Naive B cell (primary cell): Measurements from ENCODE around the gene LGR6. TPM values are rescaled to one million over a fixed set of nuclear protein-coding genes. Genes with fewer than 3 reads are reported as not detected.

Source experiments
- ATAC-seq, 2 donors: fragments of 150-1000 bp; cut with Tn5 transposase; 2 replicates each; pipeline ENCODE4 v1.10.0; 2021; ENCODE audit warnings: low read depth in 2 of 2, mild to moderate bottlenecking in 2 of 2, moderate library complexity in 2 of 2
- DNase-seq: peaks from one replicate; pipeline ENCODE4 v3.0.0; 2022
- H3K27ac Mint-ChIP-seq, 6 donors: one replicate each; pipeline ENCODE4 v1.8.0; 2020 to 2022; ENCODE audit warnings: mild to moderate bottlenecking in 6 of 6, mixed read lengths in 6 of 6, moderate library complexity in 5 of 6, inconsistent platforms in 2 of 6
- H3K27me3 Mint-ChIP-seq, 3 donors: one replicate each; pipeline ENCODE4 v1.8.0; 2021 to 2022; ENCODE audit warnings: mixed read lengths in 3 of 3, mild to moderate bottlenecking in 1 of 3
- H3K36me3 Mint-ChIP-seq, 2 donors: one replicate each; pipeline ENCODE4 v1.8.0; 2020 to 2022; ENCODE audit warnings: mixed read lengths in 2 of 2, inconsistent platforms in 1 of 2, mild to moderate bottlenecking in 1 of 2
- H3K4me1 Mint-ChIP-seq, 3 donors: one replicate each; pipeline ENCODE4 v1.8.0; 2020 to 2022; ENCODE audit warnings: mixed read lengths in 3 of 3, inconsistent platforms in 1 of 3, mild to moderate bottlenecking in 1 of 3, moderate library complexity in 1 of 3
- H3K4me3 Mint-ChIP-seq, 8 donors: one replicate each; pipeline ENCODE4 v1.8.0; 2020 to 2022; ENCODE audit warnings: mild to moderate bottlenecking in 8 of 8, mixed read lengths in 8 of 8, moderate library complexity in 8 of 8, inconsistent platforms in 2 of 8
- H3K9me3 Mint-ChIP-seq, 7 donors: one replicate each; pipeline ENCODE4 v1.8.0; 2020 to 2022; ENCODE audit warnings: mixed read lengths in 7 of 7, mild to moderate bottlenecking in 5 of 7, inconsistent platforms in 2 of 7, moderate library complexity in 1 of 7
- polyA plus RNA-seq, 6 donors: library from polyadenylated mRNA; unstranded; fragments of 300-500 nt; fragmentation: Illumina TruSeq; gene quantifications; one replicate each; pipeline ENCODE4 v1.2.3, GENCODE V29; 2021; ENCODE audit warnings: low read depth in 6 of 6

The LGR6 gene
- polyA plus RNA-seq, 6 donors from 2014 or later: 0.22 TPM; not detected in 5

GRCh38 chr1:202214089-202214843 lies 20.7 kb downstream of the LGR6 start:
- Mint-ChIP-seq H3K36me3 (no peaks in the 10 kb centered on the region), H3K27ac (peak overlapping the region in 1 of 6 donors; percentile 90), H3K4me3 (peak overlapping the region in 3 of 8 donors; percentile 12 to 45 (median 32)), H3K9me3 (no peaks in the 10 kb centered on the region), H3K4me1 (peaks cover 0 to 6% (median 5%) of the 10 kb centered on the region in 3 donors), H3K27me3 (peaks cover 66 to 87% (median 85%) of the 10 kb centered on the region in 3 donors)
- no peak for DNase-seq
- ATAC-seq: no peak

GRCh38 chr1:202215472-202216130 lies 22.0 kb downstream of the LGR6 start:
- ATAC-seq (no peak), DNase-seq (no peak)
- Mint-ChIP-seq H3K27ac (peak overlapping the region in 1 of 6 donors; percentile 1), H3K4me3 (no peak overlapping the region), H3K36me3 (no peaks in the 10 kb centered on the region), H3K9me3 (no peaks in the 10 kb centered on the region), H3K27me3 (peaks cover 68 to 83% (median 80%) of the 10 kb centered on the region in 3 donors), H3K4me1 (peaks cover 0 to 6% (median 5%) of the 10 kb centered on the region in 3 donors)

DNA sequence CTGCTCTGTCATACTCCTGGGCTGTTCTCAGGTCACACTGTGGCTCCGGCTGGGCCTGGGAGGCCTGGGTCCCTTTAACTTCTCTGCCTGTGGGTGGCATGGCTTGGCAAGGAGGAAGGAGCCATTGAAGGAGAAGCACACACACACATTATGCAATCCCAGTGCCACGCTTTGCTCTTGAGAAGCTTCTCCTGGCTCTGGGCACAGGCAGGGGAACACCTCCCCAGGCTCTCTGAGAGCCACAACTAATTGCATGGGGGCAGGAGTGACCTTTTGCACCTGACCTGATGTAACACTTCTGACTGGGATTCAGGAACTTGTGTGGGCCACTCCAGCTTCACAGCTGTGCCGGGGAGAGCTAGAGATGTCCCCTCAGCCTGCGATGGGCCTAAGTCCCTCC lies 23.1 kb downstream of the LGR6 start:
- Mint-ChIP-seq H3K27me3 (peaks cover 64 to 82% (median 82%) of the 10 kb centered on the region in 3 donors), H3K4me3 (no peak overlapping the region), H3K4me1 (peaks cover 0 to 10% (median 5%) of the 10 kb centered on the region in 3 donors), H3K27ac (no peak overlapping the region), H3K9me3 (no peaks in the 10 kb centered on the region), H3K36me3 (no peaks in the 10 kb centered on the region)
- DNase-seq (no peak), ATAC-seq (no peak)

GRCh38 chr1:202217516-202217915 lies 23.9 kb downstream of the LGR6 start:
- H3K9me3 Mint-ChIP-seq: no peaks in the 10 kb centered on the region
- peak overlapping the region in 1 of 8 donors; percentile 56 for H3K4me3 Mint-ChIP-seq
- peaks cover 58 to 78% (median 74%) of the 10 kb centered on the region in 3 donors for H3K27me3 Mint-ChIP-seq
- no peak for DNase-seq
- no peak overlapping the region for H3K27ac Mint-ChIP-seq
- H3K36me3 Mint-ChIP-seq: no peaks in the 10 kb centered on the region
- H3K4me1 Mint-ChIP-seq: peaks cover 0 to 10% (median 5%) of the 10 kb centered on the region in 3 donors
- no peak for ATAC-seq

- H3K36me3 Mint-ChIP-seq: no peaks in the 10 kb centered on the region
- no peak for DNase-seq
- peaks cover 0 to 10% (median 5%) of the 10 kb centered on the region in 3 donors for H3K4me1 Mint-ChIP-seq
- H3K27me3 Mint-ChIP-seq: peaks cover 54 to 74% (median 69%) of the 10 kb centered on the region in 3 donors
- no peak for ATAC-seq
- no peak overlapping the region for H3K4me3 Mint-ChIP-seq
- no peaks in the 10 kb centered on the region for H3K9me3 Mint-ChIP-seq
- H3K27ac Mint-ChIP-seq: no peak overlapping the region
These were observed 24.4 kb downstream of the LGR6 start for GRCh38 chr1:202217951-202218350.

GRCh38 chr1:202220733-202221132 lies 27.1 kb downstream of the LGR6 start:
- Mint-ChIP-seq H3K9me3 (no peaks in the 10 kb centered on the region), H3K4me1 (peaks cover 0 to 4% (median 0%) of the 10 kb centered on the region in 3 donors), H3K27ac (no peak overlapping the region), H3K27me3 (peaks cover 37 to 52% (median 52%) of the 10 kb centered on the region in 3 donors), H3K4me3 (no peak overlapping the region), H3K36me3 (no peaks in the 10 kb centered on the region)
- DNase-seq (no peak), ATAC-seq (no peak)

DNA sequence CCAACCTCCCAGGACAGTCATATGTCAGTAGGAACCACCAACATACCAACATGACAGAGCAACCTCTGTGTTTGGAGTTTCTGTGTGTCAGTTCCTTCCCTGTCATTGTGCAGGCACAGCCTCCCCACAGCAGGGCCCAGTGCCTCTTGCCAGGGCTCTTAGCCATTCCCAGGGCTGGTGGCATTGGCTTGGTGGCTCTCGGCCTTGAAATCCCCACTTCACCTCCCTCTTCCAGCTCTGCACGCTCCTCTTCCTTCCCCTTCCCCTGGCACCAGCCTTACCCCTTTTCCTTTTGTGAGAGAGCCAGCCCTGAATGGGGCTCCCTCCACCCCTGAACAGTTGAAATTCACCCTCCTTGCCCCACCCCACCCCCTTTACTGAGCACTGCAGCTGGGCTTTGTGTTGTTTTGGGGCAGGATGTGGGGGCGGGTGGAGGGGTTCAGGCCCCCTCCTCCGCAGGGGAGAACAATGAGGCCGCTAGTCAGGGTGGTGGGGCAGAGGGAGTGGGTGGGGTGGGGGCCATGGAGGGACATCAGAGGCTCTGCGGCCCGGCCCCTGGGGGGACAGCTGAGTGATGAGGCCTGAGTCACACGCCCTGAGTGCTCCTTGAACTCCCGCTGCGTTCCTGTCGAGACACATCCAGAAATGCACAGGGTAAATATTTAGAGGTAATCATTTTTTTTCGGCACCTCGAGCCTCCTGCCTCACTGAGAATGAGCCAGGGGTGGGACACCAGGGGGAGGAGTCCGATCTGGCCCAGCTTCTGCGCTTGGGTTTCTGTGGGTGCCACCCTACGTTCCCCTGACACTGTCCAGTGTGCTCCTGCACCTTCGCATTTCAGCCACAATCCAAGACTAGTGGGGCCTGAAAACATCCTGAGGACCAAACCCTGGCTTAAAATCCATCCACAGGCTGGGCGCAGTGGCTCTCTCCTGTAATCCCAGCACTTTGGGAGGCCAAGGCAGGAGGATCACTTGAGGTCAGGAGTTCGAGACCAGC lies 28.6 kb downstream of the LGR6 start:
- ATAC-seq: no peak
- Mint-ChIP-seq H3K9me3 (no peaks in the 10 kb centered on the region), H3K4me3 (no peak overlapping the region), H3K27me3 (peaks cover 26 to 49% (median 46%) of the 10 kb centered on the region in 3 donors), H3K27ac (no peak overlapping the region), H3K36me3 (no peaks in the 10 kb centered on the region), H3K4me1 (peaks cover 0 to 4% (median 0%) of the 10 kb centered on the region in 3 donors)
- no peak for DNase-seq

GRCh38 chr1:202223121-202223860 lies 29.7 kb downstream of the LGR6 start:
- no peak for ATAC-seq
- Mint-ChIP-seq H3K27ac (no peak overlapping the region), H3K4me1 (peaks cover 7 to 12% (median 10%) of the 10 kb centered on the region in 3 donors), H3K36me3 (no peaks in the 10 kb centered on the region), H3K4me3 (peak overlapping the region in 1 of 8 donors; percentile 42), H3K27me3 (peaks cover 15 to 40% (median 38%) of the 10 kb centered on the region in 3 donors), H3K9me3 (no peaks in the 10 kb centered on the region)
- no peak for DNase-seq

DNA sequence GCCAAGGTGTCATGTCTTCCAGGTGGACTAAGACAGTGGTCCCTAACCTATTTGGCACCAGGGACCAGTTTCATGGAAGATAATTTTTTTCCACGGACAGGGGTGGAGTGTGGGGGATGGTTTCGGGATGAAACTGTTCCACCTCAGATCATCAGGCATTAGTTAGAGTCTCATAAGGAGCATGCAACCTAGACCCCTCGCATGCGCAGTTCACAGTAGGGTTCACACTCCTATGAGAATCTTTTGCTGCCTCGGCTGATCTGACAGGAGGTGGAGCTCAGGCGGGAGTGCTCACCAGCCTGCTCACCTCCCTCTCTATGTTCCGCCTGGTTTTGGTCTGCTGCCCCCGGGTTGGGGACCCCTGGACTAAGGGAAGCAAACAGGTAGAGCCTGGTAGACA lies 30.9 kb downstream of the LGR6 start:
- Mint-ChIP-seq H3K27ac (peak overlapping the region in 1 of 6 donors; percentile 70), H3K36me3 (no peaks in the 10 kb centered on the region), H3K4me1 (peaks cover 10 to 15% (median 13%) of the 10 kb centered on the region in 3 donors), H3K27me3 (peaks cover 4 to 28% (median 28%) of the 10 kb centered on the region in 3 donors), H3K4me3 (no peak overlapping the region), H3K9me3 (no peaks in the 10 kb centered on the region)
- ATAC-seq (no peak), DNase-seq (no peak)

GRCh38 chr1:202225131-202225530 lies 31.5 kb downstream of the LGR6 start:
- DNase-seq (no peak), ATAC-seq (no peak)
- Mint-ChIP-seq H3K4me1 (peaks cover 10 to 15% (median 13%) of the 10 kb centered on the region in 3 donors), H3K4me3 (no peak overlapping the region), H3K27me3 (peaks cover 3 to 28% (median 28%) of the 10 kb centered on the region in 3 donors), H3K36me3 (no peaks in the 10 kb centered on the region), H3K9me3 (no peaks in the 10 kb centered on the region), H3K27ac (no peak overlapping the region)

- no peaks in the 10 kb centered on the region for H3K36me3 Mint-ChIP-seq
- H3K9me3 Mint-ChIP-seq: no peaks in the 10 kb centered on the region
- peaks cover 10 to 13% (median 11%) of the 10 kb centered on the region in 3 donors for H3K4me1 Mint-ChIP-seq
- H3K4me3 Mint-ChIP-seq: no peak overlapping the region
- no peak for DNase-seq
- ATAC-seq: no peak
- no peak overlapping the region for H3K27ac Mint-ChIP-seq
- peaks cover 0 to 16% (median 16%) of the 10 kb centered on the region in 3 donors for H3K27me3 Mint-ChIP-seq
These were observed 33.6 kb downstream of the LGR6 start for GRCh38 chr1:202227053-202227672.

DNA sequence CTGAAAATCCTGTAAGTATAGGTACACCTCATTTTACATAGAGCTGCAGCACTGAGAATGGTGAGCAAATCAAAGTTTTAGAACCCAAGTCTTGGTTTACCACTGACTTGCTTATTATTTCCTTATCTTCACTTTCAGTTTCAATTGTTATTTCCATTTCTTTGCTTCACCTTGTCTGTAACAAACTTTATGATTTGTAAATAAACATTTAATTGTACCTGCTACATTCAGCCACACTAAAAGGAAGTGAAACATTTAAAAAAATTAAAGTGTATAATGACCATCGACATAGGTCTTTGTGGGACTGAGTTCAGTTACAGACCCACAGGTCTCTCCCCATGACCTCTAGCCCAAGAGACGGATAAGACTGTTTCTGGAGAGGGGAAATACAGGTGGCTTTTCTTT lies 34.4 kb downstream of the LGR6 start:
- Mint-ChIP-seq H3K4me1 (peaks cover 10 to 13% (median 11%) of the 10 kb centered on the region in 3 donors), H3K9me3 (no peaks in the 10 kb centered on the region), H3K36me3 (no peaks in the 10 kb centered on the region), H3K4me3 (peak overlapping the region in 1 of 8 donors; percentile 31), H3K27me3 (peaks cover 0 to 16% (median 16%) of the 10 kb centered on the region in 3 donors), H3K27ac (no peak overlapping the region)
- DNase-seq (no peak), ATAC-seq (peak; percentile 30 to 37)
